Measurements from ENCODE around the gene SPOCK2. TPM values are rescaled to one million over a fixed set of nuclear protein-coding genes. Genes with fewer than 3 reads are reported as not detected.
A peak's percentile ranks its signal among the peaks of the same experiment; 100 is the strongest.

Gene SPOCK2
- total RNA-seq, 4 donors from 2014 or later, result 0.65 to 3.9 (median 3.5) TPM

DNA sequence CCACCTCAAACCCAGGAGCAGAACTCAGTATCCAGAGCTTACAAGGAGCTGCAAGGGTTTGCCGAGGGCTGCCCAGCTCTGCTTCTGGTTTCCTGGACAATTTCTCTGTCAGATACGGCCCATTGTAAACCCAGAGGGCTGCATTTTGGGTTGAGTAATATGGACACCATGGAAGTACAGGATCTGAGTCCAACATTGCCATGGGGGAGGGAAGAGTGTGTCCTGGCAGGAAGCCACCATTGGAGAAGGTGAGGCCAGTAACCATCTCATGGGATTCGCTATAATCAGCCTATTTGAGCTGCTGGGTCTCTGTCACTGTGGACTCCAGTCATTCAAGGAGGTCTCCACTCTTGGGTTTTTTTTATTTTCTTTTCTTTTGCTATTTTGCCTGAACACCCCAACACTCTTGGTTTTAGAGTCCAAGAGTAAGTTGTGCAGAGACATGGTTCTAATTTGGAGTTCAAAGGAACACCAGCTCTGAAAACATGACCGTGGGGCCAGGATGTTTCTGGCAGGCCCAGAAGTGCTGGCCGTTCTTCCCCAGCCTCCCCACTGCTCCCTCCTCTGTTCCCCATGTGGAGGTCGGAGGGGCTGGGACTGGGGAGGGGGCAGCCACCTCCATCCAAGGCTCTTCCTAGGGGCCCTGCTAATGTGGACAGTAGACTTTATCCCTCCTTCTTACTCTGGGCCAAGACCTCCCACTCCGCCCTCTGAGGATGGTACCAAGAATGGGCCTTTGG lies 77.9 kb downstream of the SPOCK2 start:
- H3K4me3 ChIP-seq (ENCODE audit: low read depth, poor library complexity, severe bottlenecking), result no peak overlapping the region
- no peak for DNase-seq (ENCODE audit: low spot score in 2 of 2)
- TF ChIP-seq POLR2A (IDR thresholded peaks at IDR 0.05) (no peak), CTCF (IDR thresholded peaks at IDR 0.05) (no peak)
- 59 to 61% methylated on average over 7 of the region's 7 CpGs for WGBS, 2 donors
- intact Hi-C loops (cut with DNase I; ENCODE audit: low total_unique reads), result no loop called here

DNA sequence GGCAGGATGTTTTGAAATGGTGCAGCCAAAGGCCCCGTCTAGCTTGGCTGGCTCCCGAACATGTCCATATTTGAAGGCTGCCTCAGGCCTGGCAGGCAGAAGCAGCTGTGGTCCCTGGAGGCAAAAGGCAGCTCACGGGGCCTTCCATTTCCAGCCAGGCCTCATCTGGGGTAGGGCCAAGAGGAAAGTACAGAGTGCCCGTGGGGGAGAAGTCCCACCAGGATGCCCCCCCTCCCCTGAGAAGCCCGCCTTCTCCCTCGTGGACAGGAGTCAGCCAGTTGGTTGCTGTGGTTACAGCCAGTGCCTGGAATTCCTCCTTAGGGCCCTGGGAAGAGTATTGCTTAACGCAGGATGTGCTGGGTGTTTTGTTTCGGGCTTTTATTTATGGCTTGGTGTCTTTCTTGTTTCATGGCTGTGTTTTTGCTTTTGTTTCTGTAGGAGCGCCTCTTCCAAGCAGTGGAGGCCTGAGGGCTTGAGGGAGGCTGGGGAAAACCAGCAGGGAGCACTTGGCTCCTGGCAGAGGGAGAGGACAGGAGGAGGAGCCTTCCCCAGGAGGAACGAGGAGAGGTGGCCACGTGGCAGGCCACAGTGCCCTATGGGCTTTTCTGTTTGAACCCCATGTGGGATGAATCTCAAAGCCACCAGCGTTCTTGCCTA lies 78.8 kb downstream of the SPOCK2 start:
- intact Hi-C loops (cut with DNase I; ENCODE audit: low total_unique reads), result no loop called here
- no peak for TF ChIP-seq POLR2A (IDR thresholded peaks at IDR 0.05)
- TF ChIP-seq CTCF (IDR thresholded peaks at IDR 0.05), result no peak
- WGBS, 2 donors, result 15 to 26% methylated on average over 10 to 12 of the region's 12 CpGs
- peak; percentile 93 to 97 for DNase-seq (ENCODE audit: low spot score in 2 of 2)
- no peak overlapping the region for H3K4me3 ChIP-seq (ENCODE audit: low read depth, poor library complexity, severe bottlenecking)

GRCh38 chr10:72009051-72009424 lies 79.3 kb downstream of the SPOCK2 start:
- TF ChIP-seq POLR2A (IDR thresholded peaks at IDR 0.05), result no peak
- WGBS, 2 donors, result 30 to 32% methylated on average over 9 of the region's 9 CpGs
- intact Hi-C loops (cut with DNase I; ENCODE audit: low total_unique reads), result no loop called here
- DNase-seq (ENCODE audit: low spot score in 2 of 2), result no peak
- no peak overlapping the region for H3K4me3 ChIP-seq (ENCODE audit: low read depth, poor library complexity, severe bottlenecking)

Other genes starting within 250 kb of the SPOCK2 start
- 100 to 1,000 TPM; 425 to 693 (median 495) TPM for gene PSAP, start 237.3 kb downstream of the SPOCK2 start, total RNA-seq
- gene CHST3, start 124.2 kb downstream of the SPOCK2 start, total RNA-seq, result 10 to 100 TPM; 15.7 to 33.0 (median 20.6) TPM
- 100 to 1,000 TPM in 2 of 4 donors, 10 to 100 TPM in 2; 47.8 to 116 (median 100) TPM for gene ANAPC16, start 127.5 kb upstream of the SPOCK2 start, total RNA-seq
- gene ASCC1, start 127.7 kb upstream of the SPOCK2 start, total RNA-seq, result 10 to 100 TPM; 17.7 to 33.3 (median 23.1) TPM
- gene DDIT4, start 185.4 kb upstream of the SPOCK2 start, total RNA-seq, result 100 to 1,000 TPM; 274 to 929 (median 421) TPM

Data from lower leg skin (tissue), 4 donors.